Fibroblast of lung (primary cell): Measurements from ENCODE around the gene TECPR2. TPM values are rescaled to one million over a fixed set of nuclear protein-coding genes. Genes with fewer than 3 reads are reported as not detected.

Experiments used
- DNase-seq, 2 donors: peaks; one replicate each; pipeline versions ENCODE4 v3.0.0 to v3.0.0-alpha.2; 2010; ENCODE audit warnings: low read depth in 2 of 2
- H2AFZ ChIP-seq: 2 replicates; pipeline ENCODE4 v1.5.1; 2012; ENCODE audit warnings: low read length, control low read depth, inconsistent platforms
- H3K27ac ChIP-seq: 2 replicates; pipeline ENCODE4 v1.5.1; 2011; ENCODE audit warnings: low read length, control low read depth; ENCODE audit not compliant: insufficient read depth
- H3K27me3 ChIP-seq: 2 replicates; pipeline ENCODE4 v1.5.1; 2011; ENCODE audit warnings: mild to moderate bottlenecking, low read length; ENCODE audit not compliant: control insufficient read depth, insufficient read depth
- H3K36me3 ChIP-seq: 2 replicates; pipeline ENCODE4 v1.5.1; 2011; ENCODE audit warnings: low read length; ENCODE audit not compliant: control insufficient read depth, insufficient read depth
- H3K4me1 ChIP-seq: 2 replicates; pipeline ENCODE4 v1.5.1; 2011; ENCODE audit warnings: low read length; ENCODE audit not compliant: control insufficient read depth, insufficient read depth; ENCODE audit errors: extremely low read depth
- H3K4me2 ChIP-seq: 2 replicates; pipeline ENCODE4 v1.5.1; 2011; ENCODE audit warnings: low read length, control low read depth; ENCODE audit not compliant: insufficient read depth; ENCODE audit errors: extremely low read depth
- H3K4me3 ChIP-seq, 4 experiments: fragments of 200-600 bp in 1 of 4; sonication (generic) in 1 of 4; replicated peaks in 1 of 4; 2 replicates each; pipeline ENCODE4 v1.5.1; 2011 to 2016; ENCODE audit warnings: low read length in 4 of 4, low read depth in 3 of 4, mild to moderate bottlenecking in 3 of 4, control low read depth in 2 of 4, inconsistent platforms in 1 of 4, mixed read lengths in 1 of 4; ENCODE audit not compliant: insufficient read depth in 1 of 4; ENCODE audit errors: control extremely low read depth in 1 of 4
- H3K79me2 ChIP-seq: 2 replicates; pipeline ENCODE4 v1.5.1; 2012; ENCODE audit warnings: mild to moderate bottlenecking, low read length, inconsistent platforms; ENCODE audit not compliant: control insufficient read depth, insufficient read depth
- H3K9ac ChIP-seq: 2 replicates; pipeline ENCODE4 v1.5.1; 2011; ENCODE audit warnings: mild to moderate bottlenecking, low read length, control low read depth; ENCODE audit not compliant: insufficient read depth
- H3K9me3 ChIP-seq: 2 replicates; pipeline ENCODE4 v1.5.1; 2012; ENCODE audit warnings: low read depth, low read length; ENCODE audit not compliant: control insufficient read depth, insufficient read depth
- H4K20me1 ChIP-seq: 2 replicates; pipeline ENCODE4 v1.5.1; 2011; ENCODE audit warnings: low read length; ENCODE audit not compliant: control insufficient read depth, insufficient read depth; ENCODE audit errors: extremely low read depth
- EZH2 ChIP-seq: IDR thresholded peaks from 2 replicates; pipeline ENCODE4 v1.5.1; 2012; ENCODE audit warnings: low read length, control low read depth, mild to moderate bottlenecking; ENCODE audit errors: missing control alignments
- polyA plus RNA-seq, 2 donors: library from polyadenylated mRNA; depleted of rRNA in 1 of 2; stranded (reverse) in 1 of 2; unstranded in 1 of 2; fragments of >200 nt; gene quantifications; 2 replicates each; pipeline ENCODE4 v1.2.1, GENCODE V29; 2011 to 2012; ENCODE audit warnings: missing spikeins in 1 of 2
- total RNA-seq: library from RNA; depleted of rRNA; stranded (reverse); fragments of >200 nt; gene quantifications from 2 replicates; pipeline ENCODE4 v1.2.1, GENCODE V29; 2014
- TF ChIP-seq, protein P1 (sequence below), 2 donors: IDR thresholded peaks in 1 of 2; conservative IDR thresholded peaks in 1 of 2; 1 replicate in 1 of 2; 2 replicates in 1 of 2; pipeline ENCODE4 v1.5.1; 2011 to 2012; ENCODE audit warnings: low read length in 2 of 2, control low read depth in 1 of 2, inconsistent platforms in 1 of 2, low read depth in 1 of 2, mild to moderate bottlenecking in 1 of 2

Gene TECPR2
- total and polyA plus RNA-seq, 2 donors (not counting 1 experiment from before 2014, with no cell fraction given), result 9.2 to 17.8 TPM

DNA sequence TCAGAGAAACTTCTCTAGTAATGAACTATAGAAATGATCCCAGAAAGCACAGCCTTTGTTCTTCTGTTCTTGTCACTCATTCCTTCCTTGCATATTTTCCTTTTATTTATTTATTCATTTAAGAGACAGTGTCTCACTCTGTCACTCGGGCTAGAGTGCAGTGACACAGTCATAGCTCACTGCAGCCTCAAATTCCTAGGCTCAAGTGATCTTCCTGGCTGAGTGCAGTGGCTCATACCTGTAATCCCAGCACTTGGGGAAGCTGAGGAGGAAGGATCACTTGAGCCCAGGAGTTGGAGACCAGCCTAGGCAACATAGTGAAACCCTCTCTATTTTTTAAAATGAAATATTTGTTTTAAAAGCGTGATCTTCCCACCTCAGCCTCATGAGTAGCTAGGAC is 11.5 kb downstream of the TECPR2 start:
- DNase-seq, result no peak
- Histone ChIP-seq H3K36me3 (no peaks in the 10 kb centered on the region), H2AFZ (no peak overlapping the region), H3K4me3 (no peak overlapping the region), H3K9ac (no peak overlapping the region), H4K20me1 (no peaks in the 10 kb centered on the region), H3K4me1 (no peaks in the 10 kb centered on the region), H3K27ac (no peak overlapping the region), H3K9me3 (no peaks in the 10 kb centered on the region), H3K4me2 (no peak overlapping the region), H3K79me2 (peaks cover 5% of the 10 kb centered on the region), H3K27me3 (no peaks in the 10 kb centered on the region)
- TF ChIP-seq EZH2, result no peak
- TF ChIP-seq, protein P1, sequence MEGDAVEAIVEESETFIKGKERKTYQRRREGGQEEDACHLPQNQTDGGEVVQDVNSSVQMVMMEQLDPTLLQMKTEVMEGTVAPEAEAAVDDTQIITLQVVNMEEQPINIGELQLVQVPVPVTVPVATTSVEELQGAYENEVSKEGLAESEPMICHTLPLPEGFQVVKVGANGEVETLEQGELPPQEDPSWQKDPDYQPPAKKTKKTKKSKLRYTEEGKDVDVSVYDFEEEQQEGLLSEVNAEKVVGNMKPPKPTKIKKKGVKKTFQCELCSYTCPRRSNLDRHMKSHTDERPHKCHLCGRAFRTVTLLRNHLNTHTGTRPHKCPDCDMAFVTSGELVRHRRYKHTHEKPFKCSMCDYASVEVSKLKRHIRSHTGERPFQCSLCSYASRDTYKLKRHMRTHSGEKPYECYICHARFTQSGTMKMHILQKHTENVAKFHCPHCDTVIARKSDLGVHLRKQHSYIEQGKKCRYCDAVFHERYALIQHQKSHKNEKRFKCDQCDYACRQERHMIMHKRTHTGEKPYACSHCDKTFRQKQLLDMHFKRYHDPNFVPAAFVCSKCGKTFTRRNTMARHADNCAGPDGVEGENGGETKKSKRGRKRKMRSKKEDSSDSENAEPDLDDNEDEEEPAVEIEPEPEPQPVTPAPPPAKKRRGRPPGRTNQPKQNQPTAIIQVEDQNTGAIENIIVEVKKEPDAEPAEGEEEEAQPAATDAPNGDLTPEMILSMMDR (conservative IDR thresholded peaks at IDR 0.05 in 1 of 2, IDR thresholded peaks at IDR 0.05 in 1 of 2; ENCODE audit: low read depth in 1 of 2, low read length in 2 of 2), result no peak

DNA sequence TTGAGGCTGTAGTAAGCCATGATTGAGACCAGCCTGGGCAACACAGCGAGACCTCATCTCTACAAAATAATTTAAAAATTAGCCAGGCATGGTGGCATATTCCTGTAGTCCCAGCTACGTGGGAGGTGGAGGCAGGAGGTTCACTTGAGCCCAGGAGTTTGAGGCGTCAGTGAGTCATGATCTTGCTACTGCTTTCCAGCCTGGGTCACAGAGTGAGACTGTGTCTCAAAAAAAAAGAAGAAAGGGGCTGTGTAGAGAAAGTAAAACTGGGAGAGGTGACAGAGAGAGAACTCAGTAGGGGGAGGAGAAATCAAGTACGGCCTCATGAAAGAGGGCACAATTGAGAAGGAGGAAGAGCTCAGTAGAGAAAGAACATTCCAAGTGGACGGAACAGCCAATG is 12.4 kb downstream of the TECPR2 start:
- Histone ChIP-seq H4K20me1 (no peaks in the 10 kb centered on the region), H3K79me2 (peaks cover 5% of the 10 kb centered on the region), H3K4me3 (no peak overlapping the region), H3K9me3 (no peaks in the 10 kb centered on the region), H2AFZ (no peak overlapping the region), H3K27me3 (no peaks in the 10 kb centered on the region), H3K36me3 (no peaks in the 10 kb centered on the region), H3K4me2 (no peak overlapping the region), H3K27ac (no peak overlapping the region), H3K4me1 (no peaks in the 10 kb centered on the region), H3K9ac (no peak overlapping the region)
- DNase-seq, result no peak
- no peak for TF ChIP-seq EZH2
- TF ChIP-seq, protein P1 (conservative IDR thresholded peaks at IDR 0.05 in 1 of 2, IDR thresholded peaks at IDR 0.05 in 1 of 2; ENCODE audit: low read depth in 1 of 2, low read length in 2 of 2), result no peak

DNA sequence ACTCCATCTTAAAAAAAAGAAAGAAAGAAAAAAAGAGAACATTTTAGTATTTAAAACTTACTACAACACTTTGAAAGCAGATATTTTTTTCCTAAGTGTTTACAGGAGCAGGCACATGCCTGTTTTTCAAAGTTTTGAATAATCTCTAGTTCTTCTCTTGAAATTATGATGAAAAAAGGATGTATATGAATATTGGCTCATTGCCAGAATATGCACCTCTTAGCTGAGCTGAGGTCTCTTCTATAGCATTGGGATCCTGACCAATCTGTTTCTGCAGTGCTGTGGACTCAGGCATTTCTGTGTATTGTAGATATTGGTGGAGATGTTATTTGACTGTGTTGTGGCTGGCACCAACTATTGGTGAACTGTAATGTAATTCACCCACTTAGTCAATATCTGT is 15.0 kb downstream of the TECPR2 start:
- Histone ChIP-seq H3K4me2 (no peak overlapping the region), H3K9ac (no peak overlapping the region), H4K20me1 (no peaks in the 10 kb centered on the region), H3K79me2 (no peaks in the 10 kb centered on the region), H3K4me1 (no peaks in the 10 kb centered on the region), H2AFZ (no peak overlapping the region), H3K27ac (no peak overlapping the region), H3K27me3 (no peaks in the 10 kb centered on the region), H3K36me3 (no peaks in the 10 kb centered on the region), H3K9me3 (no peaks in the 10 kb centered on the region), H3K4me3 (no peak overlapping the region)
- no peak for DNase-seq
- TF ChIP-seq EZH2, result no peak
- TF ChIP-seq, protein P1 (conservative IDR thresholded peaks at IDR 0.05 in 1 of 2, IDR thresholded peaks at IDR 0.05 in 1 of 2; ENCODE audit: low read depth in 1 of 2, low read length in 2 of 2), result no peak
